Anterior cingulate cortex (tissue), 58 donors: ENCODE data around the gene HK3.

ENCODE experiments used
- DNase-seq, 58 donors: peaks; one replicate each; lab custom pipeline; 2025; lab: John Stamatoyannopoulos, UW

HK3 gene

GRCh38 chr5:176899296-176899891, at the start of gene HK3:
Gene HK3, minus strand, starts transcription at chr5:176899346. Its CDS starts 3,187 bp downstream, at chr5:176896159.
- DNase-seq = peak in 2 of 58 donors; percentile 11 to 18

DNA sequence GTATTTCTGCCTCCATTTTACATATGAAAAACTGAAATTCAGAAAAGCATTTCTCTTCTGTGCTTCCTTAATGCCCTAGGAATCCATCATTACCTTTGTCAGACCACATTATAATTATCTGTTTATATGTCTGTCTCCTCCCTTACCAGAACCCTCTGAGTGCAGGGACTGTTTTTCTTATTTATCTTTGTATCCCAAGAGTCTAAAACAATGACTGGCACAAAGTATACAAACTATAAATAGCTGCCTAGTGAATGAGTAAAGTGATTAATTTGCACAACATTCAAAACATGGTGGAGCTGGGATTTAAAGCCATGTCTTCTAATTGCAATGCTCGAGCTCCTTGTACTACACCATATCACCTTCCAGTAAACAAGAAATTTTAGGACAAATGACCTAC, 49.3 kb upstream of the HK3 start:
- no peak for DNase-seq

GRCh38 chr5:176947847-176948246, 48.7 kb upstream of the HK3 start:
- no peak for DNase-seq

DNA sequence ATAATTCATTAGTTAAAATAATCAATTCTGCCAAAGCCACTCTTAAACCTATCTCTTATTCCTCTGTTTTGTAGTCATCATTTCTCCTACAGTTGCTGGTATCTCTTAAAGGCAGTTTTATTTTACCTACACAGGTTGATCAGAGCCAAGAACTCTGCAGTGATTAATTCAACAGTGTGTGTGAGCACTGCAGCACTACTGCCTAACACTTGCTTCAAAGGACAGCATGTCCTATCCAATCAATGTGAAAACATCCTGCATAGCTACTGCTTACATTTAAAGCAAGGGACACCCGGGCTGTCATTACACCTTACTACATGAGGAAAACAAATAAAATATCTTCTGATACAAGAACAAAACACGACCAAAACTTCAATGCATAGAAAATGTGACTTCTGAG, 45.1 kb upstream of the HK3 start:
- DNase-seq = no peak

DNA sequence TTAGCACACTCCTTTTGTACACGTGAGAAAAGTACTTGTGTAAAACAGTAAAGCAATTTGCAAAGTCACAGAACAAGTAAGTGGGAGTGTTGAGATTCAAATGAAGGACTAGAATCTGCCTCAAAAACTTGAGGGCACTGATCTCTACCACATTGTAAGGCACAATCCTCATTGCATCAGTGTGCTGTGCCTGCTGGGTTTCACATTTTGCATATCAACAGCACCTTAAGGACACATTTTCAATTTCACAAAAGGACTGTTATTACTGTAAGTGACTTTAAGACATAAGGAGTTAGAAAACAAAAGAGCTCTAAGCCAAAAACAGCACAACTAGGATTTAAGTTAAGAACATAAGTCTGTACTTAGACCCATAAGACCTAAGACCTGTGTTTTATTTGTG, 44.7 kb upstream of the HK3 start:
- DNase-seq = no peak

GRCh38 chr5:176941951-176942350, 42.8 kb upstream of the HK3 start:
- DNase-seq = no peak

DNA sequence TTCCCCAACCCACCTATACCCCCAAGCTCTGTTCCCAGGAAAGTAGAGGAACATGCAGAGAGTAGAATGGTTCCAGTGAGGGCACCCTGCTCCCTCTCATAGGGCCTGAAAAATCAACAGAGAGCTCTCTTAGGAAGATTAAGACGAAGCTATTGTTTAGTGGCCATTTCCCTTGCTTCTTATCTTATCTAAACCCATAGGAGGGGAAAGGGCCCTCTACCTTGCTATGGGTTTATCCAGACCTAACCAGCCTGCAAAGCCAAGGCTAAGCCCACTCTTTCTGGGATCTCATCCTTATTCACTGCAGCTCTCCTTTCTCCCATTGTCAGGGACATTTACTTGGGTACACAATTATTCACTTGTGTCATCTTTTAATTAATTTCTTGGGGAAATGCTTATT, 39.3 kb upstream of the HK3 start:
- DNase-seq = no peak

- DNase-seq = no peak
These were observed 35.9 kb upstream of the HK3 start for GRCh38 chr5:176935017-176935416.

GRCh38 chr5:176934309-176934930, 35.3 kb upstream of the HK3 start:
- no peak for DNase-seq

DNA sequence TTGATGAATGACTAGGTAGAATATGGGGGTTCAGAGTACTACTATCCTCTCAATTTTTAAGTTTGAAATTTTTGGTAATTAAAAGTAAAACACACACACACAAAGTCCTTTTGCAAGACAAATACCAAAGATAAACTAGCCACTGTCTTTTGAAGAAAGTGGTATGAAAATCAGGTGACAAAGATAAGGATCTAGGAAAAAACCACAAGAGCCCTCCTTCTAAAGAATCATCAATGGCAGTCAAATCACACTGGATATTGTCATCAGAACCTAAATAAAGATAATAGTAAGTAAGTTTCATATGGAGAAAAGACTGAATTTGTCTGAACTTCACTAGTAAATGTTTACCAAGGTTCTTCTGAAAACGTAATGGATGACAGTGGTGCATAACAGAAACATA, 30.5 kb upstream of the HK3 start:
- no peak for DNase-seq

DNA sequence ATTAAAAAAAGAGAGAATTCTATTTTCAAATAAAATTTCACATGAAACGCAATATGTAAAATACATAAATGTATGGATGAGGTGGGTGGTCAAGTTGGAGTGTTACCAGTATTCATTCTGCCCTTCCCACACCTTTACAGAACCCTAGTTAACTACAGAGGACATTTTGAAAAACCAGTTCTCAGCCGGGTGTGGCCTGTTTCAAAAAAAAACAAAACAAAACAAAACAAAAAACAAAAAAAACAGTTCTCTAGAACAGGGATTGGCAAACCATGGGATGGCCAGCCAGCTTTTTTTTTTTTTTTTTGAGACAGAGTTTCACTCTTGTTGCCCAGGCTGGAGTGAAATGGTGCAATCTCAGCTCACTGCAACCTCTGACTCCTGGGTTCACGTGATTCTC, 28.4 kb upstream of the HK3 start:
- no peak for DNase-seq

- DNase-seq = no peak
These were observed 23.7 kb upstream of the HK3 start for GRCh38 chr5:176922817-176923216.

DNA sequence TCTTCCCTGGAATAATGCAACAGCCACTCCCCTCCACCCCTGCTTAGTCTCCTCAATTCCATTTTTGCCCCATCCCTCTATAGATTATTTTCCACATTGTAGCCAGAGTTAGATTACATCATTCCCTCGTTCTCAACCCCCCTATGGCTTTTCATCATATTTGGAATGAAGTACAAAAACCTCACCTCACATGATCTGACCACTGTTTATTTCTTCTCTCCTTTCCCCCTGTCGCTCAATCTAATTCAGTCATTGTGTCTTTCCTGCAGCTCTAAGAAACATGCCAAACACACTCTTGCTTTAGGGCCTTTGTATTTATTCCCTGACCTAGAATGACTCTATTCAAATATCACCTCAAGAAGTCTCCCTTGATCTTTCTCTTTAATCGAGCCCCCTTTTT, 22.6 kb upstream of the HK3 start:
- DNase-seq = no peak

DNA sequence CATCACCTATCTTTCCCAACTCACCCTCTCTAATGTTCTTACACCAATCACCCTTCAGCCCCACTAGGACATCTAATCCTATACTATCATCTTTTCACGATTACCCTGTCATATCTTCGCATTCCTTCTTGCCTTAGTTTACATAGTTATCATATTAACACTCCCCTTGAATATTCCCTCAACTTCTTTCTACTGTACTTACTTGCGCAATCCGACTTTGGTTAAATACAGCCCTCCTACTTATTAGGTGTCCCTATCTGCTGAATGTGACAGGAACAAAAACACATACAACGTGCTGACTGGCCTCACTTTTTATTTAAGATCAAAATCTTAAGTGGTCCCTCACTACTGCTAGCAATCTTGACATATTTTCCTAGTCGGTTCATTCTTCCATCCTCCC, 19.5 kb upstream of the HK3 start:
- DNase-seq = no peak

- DNase-seq = no peak
These were observed 17.2 kb upstream of the HK3 start for GRCh38 chr5:176916337-176916736.

DNA sequence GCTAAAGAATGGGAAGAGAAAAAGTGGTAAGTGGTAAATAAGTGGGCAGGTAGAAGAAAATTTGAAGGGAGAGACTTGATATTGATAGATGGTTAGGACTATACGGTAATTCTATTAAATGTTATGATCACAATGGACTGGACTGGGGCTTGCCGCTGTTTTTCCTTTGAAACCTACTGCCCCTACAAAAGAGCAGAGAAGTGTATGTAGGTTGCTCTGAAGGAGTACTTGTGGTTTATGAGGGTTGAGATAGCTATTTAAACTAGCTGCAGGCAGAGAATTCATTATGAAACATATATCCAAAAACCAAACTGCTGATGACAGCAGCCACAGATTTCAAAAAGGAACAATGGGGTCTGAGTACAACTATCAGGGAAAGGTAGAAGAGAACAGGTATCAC, 16.8 kb upstream of the HK3 start:
- no peak for DNase-seq

GRCh38 chr5:176912115-176912514, 13.0 kb upstream of the HK3 start:
- no peak for DNase-seq

GRCh38 chr5:176908675-176909368, 9.7 kb upstream of the HK3 start:
- DNase-seq = no peak

- DNase-seq = no peak
These were observed 7.7 kb upstream of the HK3 start for GRCh38 chr5:176906796-176907195.

DNA sequence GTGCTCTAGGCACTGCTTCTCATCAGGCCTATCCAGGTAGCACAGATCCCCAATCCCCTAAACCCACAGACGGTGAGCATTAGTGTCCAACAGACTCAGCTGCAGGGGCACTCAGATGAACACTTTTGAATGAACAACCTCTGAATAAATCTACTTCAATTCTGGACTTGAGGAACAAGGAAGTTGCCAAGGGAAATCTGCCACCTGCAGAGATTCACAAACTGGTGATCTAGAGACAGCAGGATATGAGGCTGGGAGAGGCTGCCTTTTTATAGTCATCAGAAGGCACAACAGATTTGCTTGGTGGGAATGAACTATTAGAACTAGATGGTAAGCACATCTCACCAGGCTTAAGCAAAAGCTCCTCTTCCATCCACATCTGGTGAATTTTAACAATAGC, 7.0 kb upstream of the HK3 start:
- no peak for DNase-seq

- no peak for DNase-seq
These were observed 5.1 kb upstream of the HK3 start for GRCh38 chr5:176904276-176904675.
